ENCODE measurements around the gene PRRT2. TPM values are rescaled to one million over a fixed set of nuclear protein-coding genes. Genes with fewer than 3 reads are reported as not detected.

The PRRT2 gene
- total RNA-seq, 3 donors from 2014 or later: 2.9 to 3.9 (median 3.5) TPM

DNA sequence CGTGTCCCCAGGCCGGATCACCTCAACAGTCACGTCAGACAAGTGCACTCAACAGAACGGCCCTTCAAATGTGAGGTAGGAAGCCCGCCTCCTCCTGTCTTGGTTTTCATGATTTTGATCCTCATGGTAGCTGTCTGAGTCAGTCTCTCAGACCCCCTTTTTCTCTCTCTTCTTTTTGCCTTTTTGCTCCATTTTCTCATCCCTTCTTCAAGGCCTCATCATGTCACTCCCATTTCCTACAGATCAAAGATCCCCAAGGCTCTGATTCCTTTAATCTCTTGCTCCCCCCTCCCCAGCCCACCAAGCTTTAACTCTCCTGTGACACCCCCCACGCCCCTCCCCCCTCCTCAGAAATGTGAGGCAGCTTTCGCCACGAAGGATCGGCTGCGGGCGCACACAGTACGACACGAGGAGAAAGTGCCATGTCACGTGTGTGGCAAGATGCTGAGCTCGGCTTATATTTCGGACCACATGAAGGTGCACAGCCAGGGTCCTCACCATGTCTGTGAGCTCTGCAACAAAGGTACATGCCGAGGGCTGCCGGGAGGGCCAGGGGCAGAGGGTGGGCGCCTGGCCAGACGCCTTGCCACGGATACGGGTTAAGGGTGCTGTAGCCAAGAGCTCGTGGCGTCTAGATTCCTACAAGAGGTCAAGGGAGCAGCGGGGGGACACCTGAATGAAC lies 3.6 kb upstream of the PRRT2 start:
- intact Hi-C loops (cut with DNase I; ENCODE audit: low total_unique reads): loop anchor here (10.0 kb wide), 1 partner anchor 56 kb away; the partner anchor contains the start of gene CDIPT
- no peak for DNase-seq (ENCODE audit: low spot score in 2 of 2)
- Histone ChIP-seq H3K4me3 (peak overlapping the region; percentile 63 to 84 (median 83)), H3K27ac (peak overlapping the region; percentile 89 to 99), H3K36me3 (no peaks in the 10 kb centered on the region), H3K9me3 (no peaks in the 10 kb centered on the region), H3K4me1 (peaks cover 8 to 31% of the 10 kb centered on the region in 2 donors), H3K27me3 (no peaks in the 10 kb centered on the region)
- TF ChIP-seq POLR2AphosphoS5 (IDR thresholded peaks at IDR 0.05) (no peak), POLR2A (IDR thresholded peaks at IDR 0.05) (no peak)
- TF ChIP-seq, protein P1, sequence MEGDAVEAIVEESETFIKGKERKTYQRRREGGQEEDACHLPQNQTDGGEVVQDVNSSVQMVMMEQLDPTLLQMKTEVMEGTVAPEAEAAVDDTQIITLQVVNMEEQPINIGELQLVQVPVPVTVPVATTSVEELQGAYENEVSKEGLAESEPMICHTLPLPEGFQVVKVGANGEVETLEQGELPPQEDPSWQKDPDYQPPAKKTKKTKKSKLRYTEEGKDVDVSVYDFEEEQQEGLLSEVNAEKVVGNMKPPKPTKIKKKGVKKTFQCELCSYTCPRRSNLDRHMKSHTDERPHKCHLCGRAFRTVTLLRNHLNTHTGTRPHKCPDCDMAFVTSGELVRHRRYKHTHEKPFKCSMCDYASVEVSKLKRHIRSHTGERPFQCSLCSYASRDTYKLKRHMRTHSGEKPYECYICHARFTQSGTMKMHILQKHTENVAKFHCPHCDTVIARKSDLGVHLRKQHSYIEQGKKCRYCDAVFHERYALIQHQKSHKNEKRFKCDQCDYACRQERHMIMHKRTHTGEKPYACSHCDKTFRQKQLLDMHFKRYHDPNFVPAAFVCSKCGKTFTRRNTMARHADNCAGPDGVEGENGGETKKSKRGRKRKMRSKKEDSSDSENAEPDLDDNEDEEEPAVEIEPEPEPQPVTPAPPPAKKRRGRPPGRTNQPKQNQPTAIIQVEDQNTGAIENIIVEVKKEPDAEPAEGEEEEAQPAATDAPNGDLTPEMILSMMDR (IDR thresholded peaks at IDR 0.05): no peak

DNA sequence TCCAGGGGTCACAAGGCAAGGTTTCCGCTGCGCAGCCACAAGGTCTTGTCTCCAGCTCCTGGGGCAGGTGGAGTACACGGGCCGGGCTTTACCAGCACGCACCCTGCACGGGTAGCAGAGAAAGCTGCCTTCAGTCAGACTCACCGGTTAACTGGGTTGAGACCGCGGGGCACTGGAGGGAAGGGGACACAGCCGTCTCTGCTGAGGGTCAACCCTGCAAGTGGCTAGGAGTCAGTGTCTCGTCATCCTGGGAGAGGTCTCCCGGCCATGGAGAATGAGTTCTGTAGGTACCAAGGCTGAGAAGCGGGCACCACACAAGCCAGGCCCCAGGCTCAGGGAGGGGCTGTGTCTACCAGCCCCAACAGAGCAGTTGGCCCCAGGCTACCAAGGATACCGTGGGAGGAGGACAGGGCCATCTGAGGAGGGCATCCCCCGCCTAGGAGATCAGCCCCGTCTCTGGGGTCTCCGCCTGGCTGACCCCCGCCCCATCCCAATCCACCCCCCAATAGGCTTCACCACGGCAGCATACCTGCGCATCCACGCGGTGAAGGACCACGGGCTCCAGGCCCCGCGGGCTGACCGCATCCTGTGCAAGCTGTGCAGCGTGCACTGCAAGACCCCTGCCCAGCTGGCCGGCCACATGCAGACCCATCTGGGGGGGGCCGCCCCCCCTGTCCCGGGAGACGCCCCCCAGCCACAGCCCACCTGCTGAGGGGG lies 2.8 kb upstream of the PRRT2 start:
- H3K27me3 ChIP-seq: no peaks in the 10 kb centered on the region
- H3K27ac ChIP-seq: peak overlapping the region; percentile 89 to 99
- no peaks in the 10 kb centered on the region for H3K36me3 ChIP-seq
- peaks cover 8 to 26% of the 10 kb centered on the region in 2 donors for H3K4me1 ChIP-seq
- peak overlapping the region in 2 of 3 donors; percentile 83 to 84 for H3K4me3 ChIP-seq
- no peak for DNase-seq (ENCODE audit: low spot score in 2 of 2)
- intact Hi-C loops (cut with DNase I; ENCODE audit: low total_unique reads): loop anchor here (10.0 kb wide), 1 partner anchor 56 kb away; the partner anchor contains the start of gene CDIPT
- TF ChIP-seq, protein P1 (IDR thresholded peaks at IDR 0.05): no peak
- TF ChIP-seq POLR2A (IDR thresholded peaks at IDR 0.05) (no peak), POLR2AphosphoS5 (IDR thresholded peaks at IDR 0.05) (no peak)
- H3K9me3 ChIP-seq: no peaks in the 10 kb centered on the region

DNA sequence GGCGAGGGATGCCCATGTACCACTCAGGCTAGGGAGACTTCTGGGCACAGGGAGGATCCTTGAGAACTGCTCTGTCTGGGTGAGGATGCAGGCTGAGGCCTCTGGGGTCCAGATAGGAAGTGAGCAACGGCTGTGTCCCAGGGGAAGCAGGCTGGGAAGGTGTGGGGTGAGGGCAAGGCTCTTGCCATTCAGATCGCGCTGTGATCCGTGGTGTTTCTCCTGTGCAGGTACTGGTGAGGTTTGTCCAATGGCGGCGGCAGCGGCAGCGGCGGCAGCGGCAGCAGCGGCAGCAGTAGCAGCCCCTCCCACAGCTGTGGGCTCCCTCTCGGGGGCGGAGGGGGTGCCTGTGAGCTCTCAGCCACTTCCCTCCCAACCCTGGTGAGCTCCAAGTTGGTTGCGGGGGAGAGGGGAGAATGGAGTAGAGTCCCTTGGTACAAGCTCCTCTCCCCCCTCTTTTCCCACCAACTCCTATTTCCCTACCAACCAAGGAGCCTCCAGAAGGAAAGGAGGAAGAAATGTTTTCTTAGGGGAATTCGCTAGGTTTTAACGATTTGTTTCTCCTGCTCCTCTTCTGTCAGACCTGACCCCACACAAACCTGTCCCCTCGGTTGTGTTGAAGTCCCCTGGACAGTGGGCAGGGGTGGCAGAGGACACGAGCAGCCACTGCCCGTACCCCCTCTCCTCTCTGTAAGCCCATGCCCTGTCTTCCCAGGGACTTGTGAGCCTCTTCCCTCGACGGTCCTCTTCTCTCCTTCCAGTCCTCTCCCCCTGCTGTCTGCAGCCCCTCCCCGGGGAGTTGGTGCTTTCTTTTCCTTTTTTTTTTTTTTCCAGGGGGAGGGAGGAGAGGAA lies 1.9 kb upstream of the PRRT2 start:
- DNase-seq (ENCODE audit: low spot score in 2 of 2): no peak
- H3K36me3 ChIP-seq: no peaks in the 10 kb centered on the region
- peak overlapping the region; percentile 89 to 99 for H3K27ac ChIP-seq
- peaks cover 8 to 23% of the 10 kb centered on the region in 2 donors for H3K4me1 ChIP-seq
- TF ChIP-seq, protein P1 (IDR thresholded peaks at IDR 0.05): no peak
- TF ChIP-seq POLR2A (IDR thresholded peaks at IDR 0.05): no peak
- H3K27me3 ChIP-seq: no peaks in the 10 kb centered on the region
- H3K4me3 ChIP-seq: no peak overlapping the region
- no peaks in the 10 kb centered on the region for H3K9me3 ChIP-seq
- intact Hi-C loops (cut with DNase I; ENCODE audit: low total_unique reads): loop anchor here (10.0 kb wide), 1 partner anchor 55 kb away; the partner anchor contains the start of gene CDIPT

DNA sequence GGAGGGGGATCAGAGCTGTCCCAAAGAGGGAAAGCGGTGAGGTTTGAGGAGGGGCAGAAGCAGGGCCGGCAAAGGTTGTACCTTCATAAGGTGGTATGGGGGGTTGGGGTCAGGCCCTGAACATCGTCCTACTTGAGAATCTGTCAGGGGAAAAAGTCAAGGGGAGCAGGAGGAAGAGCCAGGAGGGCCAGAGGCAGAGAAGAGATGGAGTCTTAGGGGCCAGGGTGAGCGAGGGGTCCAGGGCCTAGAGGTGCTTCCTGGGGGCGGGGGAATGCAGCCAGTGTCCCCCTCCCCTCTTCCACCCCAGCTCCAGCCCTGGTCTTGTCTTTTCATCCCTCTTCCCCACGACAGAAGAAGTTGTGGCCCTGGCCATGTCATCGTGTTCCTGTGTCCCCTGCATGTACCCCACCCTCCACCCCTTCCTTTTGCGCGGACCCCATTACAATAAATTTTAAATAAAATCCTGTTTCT lies 1.3 kb upstream of the PRRT2 start:
- intact Hi-C loops (cut with DNase I; ENCODE audit: low total_unique reads): no loop called here
- no peak for DNase-seq (ENCODE audit: low spot score in 2 of 2)
- H3K36me3 ChIP-seq: no peaks in the 10 kb centered on the region
- no peak for TF ChIP-seq POLR2AphosphoS5 (IDR thresholded peaks at IDR 0.05)
- TF ChIP-seq, protein P1 (IDR thresholded peaks at IDR 0.05): no peak
- H3K9me3 ChIP-seq: no peaks in the 10 kb centered on the region
- peaks cover 8 to 23% of the 10 kb centered on the region in 2 donors for H3K4me1 ChIP-seq
- H3K27me3 ChIP-seq: no peaks in the 10 kb centered on the region
- peak overlapping the region; percentile 89 to 99 for H3K27ac ChIP-seq
- H3K4me3 ChIP-seq: peak overlapping the region; percentile 42 to 70 (median 59)

Measured in breast epithelium (tissue), 4 donors.